DLD1 (cell line): ENCODE measurements around the gene BST1.
"Not testable (repeated sequence)": the region's sequence is repeated elsewhere in the genome, so short reads cannot be mapped to it uniquely, and the experiment has no call there.

Experiments used
- in situ Hi-C: cut with HindIII; loops from 2 replicates; pipeline ENCODE4 v1.10.0; 2017; ENCODE audit warnings: low sequenced_read_pairs

The BST1 gene

GRCh38 chr4:15742637-15743036 is 39.8 kb downstream of the BST1 start:
- in situ Hi-C loops: no loop called here

- in situ Hi-C loops: no loop called here
These were observed 41.2 kb downstream of the BST1 start for GRCh38 chr4:15744016-15744545.

- in situ Hi-C loops: no loop called here
These were observed 43.2 kb downstream of the BST1 start for GRCh38 chr4:15746110-15746509.

GRCh38 chr4:15749001-15749400 is 46.1 kb downstream of the BST1 start:
- in situ Hi-C loops: no loop called here

GRCh38 chr4:15751153-15751552 is 48.3 kb downstream of the BST1 start:
- in situ Hi-C loops: no loop called here

GRCh38 chr4:15753081-15753480 is 50.2 kb downstream of the BST1 start:
- in situ Hi-C loops: no loop called here

- in situ Hi-C loops: no loop called here
These were observed 50.9 kb downstream of the BST1 start for GRCh38 chr4:15753786-15754185.

GRCh38 chr4:15754323-15754722 is 51.5 kb downstream of the BST1 start:
- in situ Hi-C loops: no loop called here

- in situ Hi-C loops: no loop called here
These were observed 52.7 kb downstream of the BST1 start for GRCh38 chr4:15755321-15756155.

GRCh38 chr4:15756361-15756861 is 53.5 kb downstream of the BST1 start:
- in situ Hi-C loops: no loop called here

- in situ Hi-C loops: no loop called here
These were observed 54.2 kb downstream of the BST1 start for GRCh38 chr4:15757054-15757453.

- in situ Hi-C loops: no loop called here
These were observed 55.4 kb downstream of the BST1 start for GRCh38 chr4:15758294-15758693.

GRCh38 chr4:15762460-15762859 is 59.6 kb downstream of the BST1 start:
- in situ Hi-C loops: not testable (repeated sequence)

GRCh38 chr4:15765391-15765790 is 62.5 kb downstream of the BST1 start:
- in situ Hi-C loops: no loop called here

GRCh38 chr4:15765910-15766697 is 63.2 kb downstream of the BST1 start:
- in situ Hi-C loops: no loop called here

GRCh38 chr4:15766821-15767220 is 64.0 kb downstream of the BST1 start:
- in situ Hi-C loops: no loop called here

- in situ Hi-C loops: no loop called here
These were observed 66.3 kb downstream of the BST1 start for GRCh38 chr4:15769202-15769601.

GRCh38 chr4:15771216-15772058 is 68.6 kb downstream of the BST1 start:
- in situ Hi-C loops: no loop called here

GRCh38 chr4:15774020-15774420 is 71.2 kb downstream of the BST1 start:
- in situ Hi-C loops: no loop called here

- in situ Hi-C loops: no loop called here
These were observed 74.2 kb downstream of the BST1 start for GRCh38 chr4:15776871-15777648.
